Large intestine (tissue), 3 donors: Measurements from ENCODE around the gene ALDH3A1. TPM values are rescaled to one million over a fixed set of nuclear protein-coding genes. Genes with fewer than 3 reads are reported as not detected.

ENCODE experiments used
- DNase-seq, 2 donors: peaks; one replicate each; pipeline versions ENCODE4 v3.0.0 to v3.0.0-alpha.2; 2013
- H3K27ac ChIP-seq: one replicate; pipeline ENCODE4 v1.5.1; 2013; ENCODE audit warnings: low read length
- H3K27me3 ChIP-seq: 2 replicates; pipeline ENCODE4 v1.6.1; 2013; ENCODE audit warnings: low read length; ENCODE audit not compliant: control insufficient read depth, insufficient read depth
- H3K36me3 ChIP-seq: 2 replicates; pipeline ENCODE4 v1.6.1; 2013; ENCODE audit warnings: low read length; ENCODE audit not compliant: control insufficient read depth, insufficient read depth
- H3K4me1 ChIP-seq: one replicate; pipeline ENCODE4 v1.6.1; 2013; ENCODE audit warnings: low read length; ENCODE audit not compliant: control insufficient read depth, insufficient read depth
- H3K4me3 ChIP-seq: one replicate; pipeline ENCODE4 v1.5.1; 2013; ENCODE audit warnings: low read length
- H3K9me3 ChIP-seq: one replicate; pipeline ENCODE4 v1.6.1; 2013; ENCODE audit warnings: mild to moderate bottlenecking, low read depth, low read length, moderate library complexity; ENCODE audit not compliant: control insufficient read depth
- WGBS: methylation state at CpG from one replicate; pipeline ENCODE4 v1.1.5; 2013; ENCODE audit warnings: low lambda C conversion rate; ENCODE audit not compliant: insufficient coverage; 5-methylcytosine and 5-hydroxymethylcytosine counted together
- polyA plus RNA-seq: library from polyadenylated mRNA; unstranded; fragments of 120-200 nt; gene quantifications from one replicate; pipeline ENCODE4 v1.2.1, GENCODE V29; 2013

Gene ALDH3A1
- polyA plus RNA-seq, 1 donor: 1.6 TPM

GRCh38 chr17:19708431-19709175 is 39.5 kb downstream of the ALDH3A1 start:
- Histone ChIP-seq H3K36me3 (no peaks in the 10 kb centered on the region), H3K27me3 (no peaks in the 10 kb centered on the region), H3K27ac (no peak overlapping the region), H3K9me3 (no peaks in the 10 kb centered on the region), H3K4me1 (peaks cover 5% of the 10 kb centered on the region), H3K4me3 (no peak overlapping the region)
- no peak for DNase-seq
- WGBS: no CpG with 5 or more reads among the region's 6 CpGs

- Histone ChIP-seq H3K9me3 (no peaks in the 10 kb centered on the region), H3K27ac (no peak overlapping the region), H3K36me3 (no peaks in the 10 kb centered on the region), H3K27me3 (no peaks in the 10 kb centered on the region), H3K4me1 (peaks cover 6% of the 10 kb centered on the region), H3K4me3 (no peak overlapping the region)
- no peak for DNase-seq
- no CpG with 5 or more reads among the region's 11 CpGs for WGBS
These were observed 40.3 kb downstream of the ALDH3A1 start for GRCh38 chr17:19707728-19708221.

- no peak overlapping the region for H3K27ac ChIP-seq
- DNase-seq: no peak
- H3K27me3 ChIP-seq: no peaks in the 10 kb centered on the region
- H3K4me3 ChIP-seq: no peak overlapping the region
- no CpG with 5 or more reads among the region's 12 CpGs for WGBS
- H3K4me1 ChIP-seq: peaks cover 6% of the 10 kb centered on the region
- H3K9me3 ChIP-seq: no peaks in the 10 kb centered on the region
- H3K36me3 ChIP-seq: no peaks in the 10 kb centered on the region
These were observed 41.0 kb downstream of the ALDH3A1 start for GRCh38 chr17:19706791-19707727.

- no peak overlapping the region for H3K27ac ChIP-seq
- peaks cover 6% of the 10 kb centered on the region for H3K4me1 ChIP-seq
- DNase-seq: no peak
- no peaks in the 10 kb centered on the region for H3K27me3 ChIP-seq
- 80% methylated on average over 1 of the region's 22 CpGs for WGBS
- no peak overlapping the region for H3K4me3 ChIP-seq
- no peaks in the 10 kb centered on the region for H3K36me3 ChIP-seq
- H3K9me3 ChIP-seq: no peaks in the 10 kb centered on the region
These were observed 42.0 kb downstream of the ALDH3A1 start for GRCh38 chr17:19705771-19706770.

GRCh38 chr17:19705201-19705600 is 42.9 kb downstream of the ALDH3A1 start:
- DNase-seq: no peak
- Histone ChIP-seq H3K4me3 (no peak overlapping the region), H3K27ac (no peak overlapping the region), H3K36me3 (no peaks in the 10 kb centered on the region), H3K27me3 (no peaks in the 10 kb centered on the region), H3K4me1 (peaks cover 6% of the 10 kb centered on the region), H3K9me3 (no peaks in the 10 kb centered on the region)
- no CpG with 5 or more reads among the region's 13 CpGs for WGBS

GRCh38 chr17:19703828-19704613 is 44.1 kb downstream of the ALDH3A1 start:
- DNase-seq: no peak
- peaks cover 6% of the 10 kb centered on the region for H3K4me1 ChIP-seq
- no peaks in the 10 kb centered on the region for H3K27me3 ChIP-seq
- WGBS: no CpG with 5 or more reads among the region's 17 CpGs
- no peak overlapping the region for H3K27ac ChIP-seq
- no peak overlapping the region for H3K4me3 ChIP-seq
- H3K36me3 ChIP-seq: no peaks in the 10 kb centered on the region
- no peaks in the 10 kb centered on the region for H3K9me3 ChIP-seq

GRCh38 chr17:19703106-19703827 is 44.8 kb downstream of the ALDH3A1 start:
- H3K27me3 ChIP-seq: no peaks in the 10 kb centered on the region
- no peak for DNase-seq
- no CpG with 5 or more reads among the region's 10 CpGs for WGBS

GRCh38 chr17:19702217-19702641 is 45.9 kb downstream of the ALDH3A1 start:
- no peak for DNase-seq
- Histone ChIP-seq H3K9me3 (no peaks in the 10 kb centered on the region), H3K4me3 (no peak overlapping the region), H3K27me3 (no peaks in the 10 kb centered on the region), H3K4me1 (peaks cover 4% of the 10 kb centered on the region), H3K36me3 (no peaks in the 10 kb centered on the region), H3K27ac (no peak overlapping the region)
- WGBS: no CpG with 5 or more reads among the region's 4 CpGs

More at GRCh38 chr17:19703106-19703827, 44.8 kb downstream of the ALDH3A1 start:
- Histone ChIP-seq H3K27ac (no peak overlapping the region), H3K36me3 (no peaks in the 10 kb centered on the region), H3K4me3 (no peak overlapping the region), H3K9me3 (no peaks in the 10 kb centered on the region), H3K4me1 (peaks cover 6% of the 10 kb centered on the region)
